Neutrophil (primary cell): Measurements from ENCODE around the gene SH3BGR.

Experiments used
- H3K27ac ChIP-seq: fragments of 200-600 bp; sonication (generic); 2 replicates; pipeline ENCODE4 v1.5.1; 2016; ENCODE audit warnings: mild to moderate bottlenecking, moderate library complexity
- H3K27me3 ChIP-seq: fragments of 200-600 bp; sonication (generic); 2 replicates; pipeline ENCODE4 v1.6.0; 2016; ENCODE audit warnings: mild to moderate bottlenecking
- H3K36me3 ChIP-seq: fragments of 200-600 bp; sonication (generic); 2 replicates; pipeline ENCODE4 v1.5.1; 2017
- H3K4me1 ChIP-seq, 2 experiments: fragments of 200-600 bp in 1 of 2; sonication (generic) in 1 of 2; 1 replicate in 1 of 2; 2 replicates in 1 of 2; pipeline versions ENCODE4 v1.5.1 to v1.6.1; 2013 to 2016; ENCODE audit warnings: low read depth in 1 of 2, low read length in 1 of 2, mild to moderate bottlenecking in 1 of 2, moderate library complexity in 1 of 2; ENCODE audit not compliant: control insufficient read depth in 1 of 2, insufficient read depth in 1 of 2
- H3K4me3 ChIP-seq, 2 experiments: fragments of 200-600 bp in 1 of 2; sonication (generic) in 1 of 2; 1 replicate in 1 of 2; 2 replicates in 1 of 2; pipeline ENCODE4 v1.5.1; 2013 to 2016; ENCODE audit warnings: low read depth in 1 of 2, low read length in 1 of 2, mild to moderate bottlenecking in 1 of 2, moderate library complexity in 1 of 2
- H3K9me3 ChIP-seq: fragments of 200-600 bp; sonication (generic); 2 replicates; pipeline ENCODE4 v1.5.1; 2016
- TF ChIP-seq, protein P1 (sequence below): fragments of 200-600 bp; sonication (generic); IDR thresholded peaks from 2 replicates; pipeline ENCODE4 v1.5.1; 2016; ENCODE audit warnings: antibody characterized with exemption

The SH3BGR gene

DNA sequence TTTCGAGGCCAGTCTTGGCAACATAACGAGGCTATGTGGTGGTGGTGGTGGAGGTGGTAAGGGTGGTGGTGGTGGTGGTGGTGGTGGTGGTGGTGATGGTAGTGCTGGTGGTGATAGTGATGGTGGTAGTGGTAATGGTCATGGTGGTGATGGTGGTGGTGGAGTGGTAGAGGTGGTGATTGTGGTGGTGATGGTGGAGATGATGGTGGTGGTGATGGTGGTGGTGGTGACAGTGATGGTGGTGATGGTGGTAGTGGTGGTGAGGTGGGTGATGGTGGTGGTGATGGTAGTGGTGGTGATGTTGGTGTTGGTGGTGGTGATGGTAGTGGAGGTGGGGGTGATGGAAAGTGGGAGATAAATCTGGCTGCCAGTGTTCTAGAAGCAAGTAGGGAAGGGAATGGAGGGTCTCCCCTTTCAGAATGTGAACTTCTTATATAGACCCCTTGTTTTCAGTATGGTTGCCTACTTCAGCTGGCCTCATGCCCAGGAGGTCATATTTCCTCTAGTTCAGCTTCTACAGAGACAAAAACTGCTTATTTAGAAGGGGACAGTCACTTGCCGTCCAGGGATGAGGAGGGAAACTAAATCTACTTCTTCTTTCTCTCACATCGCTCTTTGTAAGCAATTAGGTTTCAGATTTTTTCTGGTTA, 27.5 kb downstream of the SH3BGR start:
- Histone ChIP-seq H3K27ac (no peak overlapping the region), H3K9me3 (no peaks in the 10 kb centered on the region), H3K36me3 (no peaks in the 10 kb centered on the region), H3K4me3 (no peak overlapping the region), H3K4me1 (no peaks in the 10 kb centered on the region), H3K27me3 (no peaks in the 10 kb centered on the region)
- TF ChIP-seq, protein P1, sequence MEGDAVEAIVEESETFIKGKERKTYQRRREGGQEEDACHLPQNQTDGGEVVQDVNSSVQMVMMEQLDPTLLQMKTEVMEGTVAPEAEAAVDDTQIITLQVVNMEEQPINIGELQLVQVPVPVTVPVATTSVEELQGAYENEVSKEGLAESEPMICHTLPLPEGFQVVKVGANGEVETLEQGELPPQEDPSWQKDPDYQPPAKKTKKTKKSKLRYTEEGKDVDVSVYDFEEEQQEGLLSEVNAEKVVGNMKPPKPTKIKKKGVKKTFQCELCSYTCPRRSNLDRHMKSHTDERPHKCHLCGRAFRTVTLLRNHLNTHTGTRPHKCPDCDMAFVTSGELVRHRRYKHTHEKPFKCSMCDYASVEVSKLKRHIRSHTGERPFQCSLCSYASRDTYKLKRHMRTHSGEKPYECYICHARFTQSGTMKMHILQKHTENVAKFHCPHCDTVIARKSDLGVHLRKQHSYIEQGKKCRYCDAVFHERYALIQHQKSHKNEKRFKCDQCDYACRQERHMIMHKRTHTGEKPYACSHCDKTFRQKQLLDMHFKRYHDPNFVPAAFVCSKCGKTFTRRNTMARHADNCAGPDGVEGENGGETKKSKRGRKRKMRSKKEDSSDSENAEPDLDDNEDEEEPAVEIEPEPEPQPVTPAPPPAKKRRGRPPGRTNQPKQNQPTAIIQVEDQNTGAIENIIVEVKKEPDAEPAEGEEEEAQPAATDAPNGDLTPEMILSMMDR: no peak

DNA sequence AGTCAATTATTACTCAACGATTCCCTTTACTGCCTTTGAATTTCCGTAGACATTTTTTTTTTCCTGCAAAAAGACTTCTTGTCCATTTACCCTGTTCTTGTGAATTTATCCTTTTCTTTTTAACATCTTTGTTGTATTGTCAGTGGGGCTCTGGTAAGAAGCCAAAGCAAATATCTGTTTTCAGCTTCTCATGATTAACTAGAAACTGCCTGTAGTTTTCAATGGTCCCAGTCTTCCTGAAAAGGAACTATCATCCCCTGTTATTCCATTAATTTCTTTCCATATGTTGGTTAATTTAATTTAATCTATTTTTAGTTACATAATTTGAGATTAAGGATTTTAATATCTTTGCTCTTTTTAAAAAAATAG, 28.0 kb downstream of the SH3BGR start:
- no peaks in the 10 kb centered on the region for H3K4me1 ChIP-seq
- no peaks in the 10 kb centered on the region for H3K27me3 ChIP-seq
- H3K27ac ChIP-seq: no peak overlapping the region
- H3K36me3 ChIP-seq: no peaks in the 10 kb centered on the region
- H3K4me3 ChIP-seq: no peak overlapping the region
- TF ChIP-seq, protein P1: no peak
- no peaks in the 10 kb centered on the region for H3K9me3 ChIP-seq

GRCh38 chr21:39480271-39480670, 28.5 kb downstream of the SH3BGR start:
- Histone ChIP-seq H3K4me3 (no peak overlapping the region), H3K9me3 (no peaks in the 10 kb centered on the region), H3K4me1 (no peaks in the 10 kb centered on the region), H3K27ac (no peak overlapping the region), H3K27me3 (no peaks in the 10 kb centered on the region), H3K36me3 (no peaks in the 10 kb centered on the region)
- TF ChIP-seq, protein P1: no peak

GRCh38 chr21:39481886-39482285, 30.1 kb downstream of the SH3BGR start:
- H3K27me3 ChIP-seq: no peaks in the 10 kb centered on the region
- H3K4me1 ChIP-seq: no peaks in the 10 kb centered on the region
- no peaks in the 10 kb centered on the region for H3K36me3 ChIP-seq
- no peak overlapping the region for H3K27ac ChIP-seq
- H3K9me3 ChIP-seq: no peaks in the 10 kb centered on the region
- H3K4me3 ChIP-seq: no peak overlapping the region
- TF ChIP-seq, protein P1: no peak

DNA sequence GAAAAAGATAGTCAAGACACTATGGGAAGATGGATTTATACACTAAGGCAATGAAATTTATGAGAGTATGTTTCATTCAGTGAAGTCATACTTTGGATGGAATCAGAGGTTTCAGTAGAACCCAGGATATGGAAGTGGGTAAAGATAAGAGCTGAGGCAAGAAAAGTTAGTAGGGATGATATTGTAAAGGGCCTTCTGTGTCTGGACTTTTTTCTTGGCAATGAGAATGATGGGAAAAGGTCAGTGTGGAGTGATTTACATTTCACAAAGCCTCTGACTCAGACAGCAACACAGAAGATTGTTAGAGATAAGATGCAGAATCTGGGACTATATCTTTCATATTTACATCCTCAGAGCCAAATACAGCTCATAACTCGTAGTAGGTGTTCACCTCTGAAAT, 32.1 kb downstream of the SH3BGR start:
- no peaks in the 10 kb centered on the region for H3K27me3 ChIP-seq
- H3K27ac ChIP-seq: no peak overlapping the region
- no peak overlapping the region for H3K4me3 ChIP-seq
- TF ChIP-seq, protein P1: no peak
- H3K4me1 ChIP-seq: no peaks in the 10 kb centered on the region
- no peaks in the 10 kb centered on the region for H3K36me3 ChIP-seq
- no peaks in the 10 kb centered on the region for H3K9me3 ChIP-seq
